Measurements from ENCODE around the gene ARGLU1. TPM values are rescaled to one million over a fixed set of nuclear protein-coding genes. Genes with fewer than 3 reads are reported as not detected.

ARGLU1 gene
- total RNA-seq, 4 donors from 2014 or later = 48.4 to 161 (median 67.5) TPM

GRCh38 chr13:106503730-106504453, 64.0 kb downstream of the ARGLU1 start:
- no peaks in the 10 kb centered on the region for H3K36me3 ChIP-seq
- no peak overlapping the region for H3K27ac ChIP-seq

GRCh38 chr13:106503272-106503671, 64.7 kb downstream of the ARGLU1 start:
- no peaks in the 10 kb centered on the region for H3K9me3 ChIP-seq
- DNase-seq (ENCODE audit: low spot score in 2 of 2) = no peak
- H3K4me3 ChIP-seq = no peak overlapping the region
- H3K27ac ChIP-seq = no peak overlapping the region
- H3K27me3 ChIP-seq = no peaks in the 10 kb centered on the region
- no peaks in the 10 kb centered on the region for H3K36me3 ChIP-seq
- no peak for TF ChIP-seq EP300 (IDR thresholded peaks at IDR 0.05)
- TF ChIP-seq POLR2A (IDR thresholded peaks at IDR 0.05) = no peak
- WGBS = 74% methylated on average over 5 of the region's 5 CpGs
- peaks cover 11% of the 10 kb centered on the region for H3K4me1 ChIP-seq

More at GRCh38 chr13:106503730-106504453, 64.0 kb downstream of the ARGLU1 start:
- Histone ChIP-seq H3K9me3 (no peaks in the 10 kb centered on the region), H3K4me3 (no peak overlapping the region), H3K4me1 (peaks cover 5% of the 10 kb centered on the region), H3K27me3 (no peaks in the 10 kb centered on the region)
- 87% methylated on average over 9 of the region's 9 CpGs for WGBS
- TF ChIP-seq CTCF (IDR thresholded peaks at IDR 0.05) = no peak
- TF ChIP-seq POLR2A (IDR thresholded peaks at IDR 0.05) = no peak
- TF ChIP-seq EP300 (IDR thresholded peaks at IDR 0.05) = no peak
- TF ChIP-seq POLR2AphosphoS5 (IDR thresholded peaks at IDR 0.05) = no peak
- no peak for DNase-seq (ENCODE audit: low spot score in 2 of 2)

- no peaks in the 10 kb centered on the region for H3K27me3 ChIP-seq
- WGBS = 83% methylated on average over 6 of the region's 6 CpGs
- no peak overlapping the region for H3K27ac ChIP-seq
- H3K4me3 ChIP-seq = no peak overlapping the region
- H3K4me1 ChIP-seq = peaks cover 14% of the 10 kb centered on the region
- no peaks in the 10 kb centered on the region for H3K36me3 ChIP-seq
- DNase-seq (ENCODE audit: low spot score in 2 of 2) = no peak
- TF ChIP-seq EP300 (IDR thresholded peaks at IDR 0.05) (no peak), CTCF (IDR thresholded peaks at IDR 0.05) (no peak), POLR2AphosphoS5 (IDR thresholded peaks at IDR 0.05) (no peak), POLR2A (IDR thresholded peaks at IDR 0.05) (no peak)
- no peaks in the 10 kb centered on the region for H3K9me3 ChIP-seq
These were observed 67.5 kb downstream of the ARGLU1 start for GRCh38 chr13:106500445-106500844.

GRCh38 chr13:106499896-106500295, 68.0 kb downstream of the ARGLU1 start:
- WGBS = 60% methylated on average over 4 of the region's 4 CpGs
- Histone ChIP-seq H3K4me1 (peaks cover 14% of the 10 kb centered on the region), H3K36me3 (no peaks in the 10 kb centered on the region), H3K27ac (no peak overlapping the region), H3K4me3 (no peak overlapping the region), H3K27me3 (no peaks in the 10 kb centered on the region), H3K9me3 (no peaks in the 10 kb centered on the region)
- TF ChIP-seq POLR2AphosphoS5 (IDR thresholded peaks at IDR 0.05) = no peak
- TF ChIP-seq POLR2A (IDR thresholded peaks at IDR 0.05) = no peak
- DNase-seq (ENCODE audit: low spot score in 2 of 2) = no peak

- Histone ChIP-seq H3K27ac (no peak overlapping the region), H3K27me3 (no peaks in the 10 kb centered on the region), H3K4me3 (no peak overlapping the region), H3K9me3 (no peaks in the 10 kb centered on the region), H3K36me3 (peaks cover 6% of the 10 kb centered on the region), H3K4me1 (peaks cover 14% of the 10 kb centered on the region)
- no peak for DNase-seq (ENCODE audit: low spot score in 2 of 2)
- WGBS = 81% methylated on average over 2 of the region's 2 CpGs
- TF ChIP-seq CTCF (IDR thresholded peaks at IDR 0.05) = no peak
- no peak for TF ChIP-seq POLR2AphosphoS5 (IDR thresholded peaks at IDR 0.05)
These were observed 68.8 kb downstream of the ARGLU1 start for GRCh38 chr13:106499113-106499512.

GRCh38 chr13:106498571-106498970, 69.4 kb downstream of the ARGLU1 start:
- H3K4me1 ChIP-seq = peaks cover 14% of the 10 kb centered on the region
- no peaks in the 10 kb centered on the region for H3K9me3 ChIP-seq
- TF ChIP-seq CTCF (IDR thresholded peaks at IDR 0.05) = no peak
- TF ChIP-seq POLR2AphosphoS5 (IDR thresholded peaks at IDR 0.05) = no peak
- TF ChIP-seq EP300 (IDR thresholded peaks at IDR 0.05) = no peak
- TF ChIP-seq POLR2A (IDR thresholded peaks at IDR 0.05) = no peak
- H3K4me3 ChIP-seq = no peak overlapping the region
- no peaks in the 10 kb centered on the region for H3K27me3 ChIP-seq
- no peak overlapping the region for H3K27ac ChIP-seq
- no peak for DNase-seq (ENCODE audit: low spot score in 2 of 2)
- H3K36me3 ChIP-seq = peaks cover 12% of the 10 kb centered on the region
- WGBS = 34% methylated on average over 1 of the region's 1 CpG

All from suprapubic skin (tissue), 4 donors.